Subcutaneous adipose tissue (tissue), 4 donors: ENCODE data around the gene ADGB. TPM values are rescaled to one million over a fixed set of nuclear protein-coding genes. Genes with fewer than 3 reads are reported as not detected.

ENCODE experiments used
- CTCF ChIP-seq: fragments of 450-650 bp; IDR thresholded peaks from one replicate; pipeline ENCODE4 v1.5.1; 2016; ENCODE audit warnings: low read depth, mild to moderate bottlenecking, control low read depth, antibody characterized with exemption, moderate library complexity
- total RNA-seq, 4 donors: library from RNA; depleted of rRNA; stranded (reverse); fragments of >200 nt; gene quantifications; one replicate each; pipeline ENCODE4 v1.1.0, GENCODE V29; 2016

ADGB gene
- total RNA-seq, 4 donors from 2014 or later = not detected

GRCh38 chr6:146781836-146782235, 183.1 kb downstream of the ADGB start:
- no peak for TF ChIP-seq CTCF

- TF ChIP-seq CTCF = no peak
Measured at GRCh38 chr6:146785001-146785585, 186.3 kb downstream of the ADGB start.

GRCh38 chr6:146787876-146788508, 189.2 kb downstream of the ADGB start:
- no peak for TF ChIP-seq CTCF

GRCh38 chr6:146790561-146791091, 191.9 kb downstream of the ADGB start:
- no peak for TF ChIP-seq CTCF

GRCh38 chr6:146791930-146792329, 193.2 kb downstream of the ADGB start:
- TF ChIP-seq CTCF = no peak

GRCh38 chr6:146795479-146796133, 196.8 kb downstream of the ADGB start:
- no peak for TF ChIP-seq CTCF

GRCh38 chr6:146803601-146804000, 204.8 kb downstream of the ADGB start:
- TF ChIP-seq CTCF = no peak
